ENCODE data around the gene CPNE8.

DNA sequence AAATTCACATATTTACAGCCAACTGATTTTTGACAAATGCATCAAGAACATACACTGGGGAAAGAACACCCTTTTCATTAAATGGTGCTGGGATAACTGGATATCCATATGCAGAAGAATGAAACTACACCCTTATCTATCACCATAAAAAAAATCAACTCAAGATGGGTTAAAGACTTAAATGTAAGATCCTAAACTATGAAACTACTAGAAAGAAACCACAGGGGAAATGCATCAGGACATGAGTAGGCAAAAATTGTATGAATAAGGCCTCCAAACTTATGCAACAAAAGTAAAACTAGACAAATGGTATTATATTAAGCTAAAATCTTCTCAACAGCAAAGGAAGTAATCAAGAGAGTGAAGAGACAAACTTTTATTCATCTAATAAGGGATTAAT, 242.6 kb downstream of the CPNE8 start:
- TF ChIP-seq, protein P1, sequence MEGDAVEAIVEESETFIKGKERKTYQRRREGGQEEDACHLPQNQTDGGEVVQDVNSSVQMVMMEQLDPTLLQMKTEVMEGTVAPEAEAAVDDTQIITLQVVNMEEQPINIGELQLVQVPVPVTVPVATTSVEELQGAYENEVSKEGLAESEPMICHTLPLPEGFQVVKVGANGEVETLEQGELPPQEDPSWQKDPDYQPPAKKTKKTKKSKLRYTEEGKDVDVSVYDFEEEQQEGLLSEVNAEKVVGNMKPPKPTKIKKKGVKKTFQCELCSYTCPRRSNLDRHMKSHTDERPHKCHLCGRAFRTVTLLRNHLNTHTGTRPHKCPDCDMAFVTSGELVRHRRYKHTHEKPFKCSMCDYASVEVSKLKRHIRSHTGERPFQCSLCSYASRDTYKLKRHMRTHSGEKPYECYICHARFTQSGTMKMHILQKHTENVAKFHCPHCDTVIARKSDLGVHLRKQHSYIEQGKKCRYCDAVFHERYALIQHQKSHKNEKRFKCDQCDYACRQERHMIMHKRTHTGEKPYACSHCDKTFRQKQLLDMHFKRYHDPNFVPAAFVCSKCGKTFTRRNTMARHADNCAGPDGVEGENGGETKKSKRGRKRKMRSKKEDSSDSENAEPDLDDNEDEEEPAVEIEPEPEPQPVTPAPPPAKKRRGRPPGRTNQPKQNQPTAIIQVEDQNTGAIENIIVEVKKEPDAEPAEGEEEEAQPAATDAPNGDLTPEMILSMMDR (IDR thresholded peaks at IDR 0.05) = no peak
- TF ChIP-seq POLR2A (IDR thresholded peaks at IDR 0.05) = no peak

Data from body of pancreas (tissue), 4 donors.